Stimulated activated CD8-positive, alpha-beta memory T cell treated with anti-CD3 and anti-CD28 coated beads, Interleukin-12 subunit alpha, Interleukin-12 subunit beta, amount 100 ng/mL, for 24 hours (primary cell): ENCODE results near the gene SEMA5A.

Experiments used
- DNase-seq: peaks from one replicate; pipeline ENCODE4 v3.0.0-alpha.2; 2020; ENCODE audit errors: extremely low read depth

Gene SEMA5A

DNA sequence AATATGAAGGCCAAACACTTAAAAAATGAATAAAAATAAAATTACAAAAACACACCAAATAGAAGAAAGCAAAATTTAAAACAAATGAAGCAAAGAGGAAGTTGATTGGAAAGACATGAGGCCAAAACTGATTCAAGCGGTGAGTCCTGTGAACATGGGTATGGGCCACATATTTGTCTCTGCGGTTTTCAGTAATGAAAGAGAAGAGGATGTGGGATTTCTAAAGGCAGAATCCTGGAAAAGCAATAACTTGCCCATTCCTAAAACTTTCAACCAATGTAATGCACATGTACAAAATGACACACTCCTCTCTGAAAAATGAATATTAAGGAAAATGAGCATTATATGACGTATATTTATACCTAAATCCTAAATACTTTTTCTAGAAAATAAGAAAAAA is 263.7 kb downstream of the SEMA5A start:
- DNase-seq: no peak

GRCh38 chr5:9279774-9280173 is 266.1 kb downstream of the SEMA5A start:
- no peak for DNase-seq

DNA sequence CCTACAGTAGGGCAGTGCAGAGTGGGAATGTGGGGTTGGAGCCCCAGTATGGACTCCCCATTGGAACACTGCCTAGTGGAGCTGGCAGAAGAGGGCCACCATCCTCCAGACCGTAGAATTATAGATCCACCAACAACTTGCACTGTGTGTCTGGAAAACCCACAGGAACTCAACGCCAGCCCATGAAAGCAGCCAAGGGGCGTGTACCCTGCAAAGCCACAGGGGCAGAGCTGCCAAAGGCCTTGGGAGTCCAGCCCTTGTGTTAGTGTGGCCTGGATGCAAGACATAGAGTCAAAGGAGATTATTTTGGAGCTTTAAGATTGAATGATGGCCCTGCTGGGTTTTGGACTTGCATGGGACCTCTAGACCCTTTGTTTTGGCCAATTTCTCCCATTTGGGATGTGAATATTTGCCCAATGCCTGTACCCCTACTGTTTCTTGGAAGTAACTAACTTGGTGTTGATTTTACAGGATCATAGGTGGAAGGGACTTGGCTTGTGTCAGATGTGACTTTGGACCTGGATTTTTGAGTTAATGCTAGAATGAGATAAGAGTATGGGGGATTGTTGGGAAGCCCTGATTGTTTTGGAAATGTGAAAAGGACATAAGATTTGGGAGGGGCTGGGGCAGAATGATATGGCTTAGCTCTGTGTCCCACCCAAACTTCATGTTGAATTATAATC is 266.8 kb downstream of the SEMA5A start:
- DNase-seq: no peak

- DNase-seq: no peak
Observed at GRCh38 chr5:9269014-9269413, 276.9 kb downstream of the SEMA5A start.

GRCh38 chr5:9268226-9268625 is 277.6 kb downstream of the SEMA5A start:
- no peak for DNase-seq

GRCh38 chr5:9265441-9266287 is 280.2 kb downstream of the SEMA5A start:
- DNase-seq: no peak

DNA sequence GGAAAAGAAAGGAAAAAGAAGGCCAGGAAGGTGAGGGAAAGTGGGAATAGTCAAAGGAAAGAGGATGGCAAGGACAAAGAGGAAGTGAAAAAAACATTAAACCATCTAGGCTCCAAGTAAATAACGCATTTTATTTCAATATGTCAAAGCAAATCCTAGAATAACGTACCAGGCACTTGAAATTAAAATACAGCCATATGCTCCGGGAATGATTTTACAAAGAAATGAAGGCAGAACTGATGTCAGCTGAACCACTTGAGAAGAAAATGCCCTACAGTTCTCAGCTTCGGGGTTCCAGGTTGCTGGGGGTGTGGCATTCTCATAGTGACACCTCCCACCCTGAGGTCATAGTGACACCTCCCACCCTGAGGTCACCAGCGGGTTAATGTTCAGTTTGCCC is 281.6 kb downstream of the SEMA5A start:
- DNase-seq: no peak

DNA sequence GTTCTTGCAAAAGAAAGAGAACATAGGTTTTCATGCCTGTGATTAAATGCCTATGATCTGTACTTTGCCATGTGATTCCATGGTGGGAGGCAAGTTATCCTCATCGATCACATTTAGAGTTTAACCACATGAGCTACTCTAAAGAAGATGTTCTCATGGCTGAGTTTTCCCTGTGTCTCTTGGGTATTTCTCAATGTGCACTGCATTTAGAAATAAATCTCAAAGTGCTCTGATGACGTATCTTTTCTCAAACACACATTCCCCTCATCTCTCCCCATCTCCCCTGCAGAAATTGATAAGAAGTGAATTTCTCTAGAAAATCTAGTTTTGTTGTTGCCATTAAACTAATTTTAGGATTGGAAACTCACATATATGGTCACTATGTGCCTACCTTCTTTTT is 282.2 kb downstream of the SEMA5A start:
- DNase-seq: no peak

- DNase-seq: no peak
Observed at GRCh38 chr5:9251379-9251980, 294.4 kb downstream of the SEMA5A start.

- DNase-seq: no peak
Observed at GRCh38 chr5:9249231-9249630, 296.6 kb downstream of the SEMA5A start.

DNA sequence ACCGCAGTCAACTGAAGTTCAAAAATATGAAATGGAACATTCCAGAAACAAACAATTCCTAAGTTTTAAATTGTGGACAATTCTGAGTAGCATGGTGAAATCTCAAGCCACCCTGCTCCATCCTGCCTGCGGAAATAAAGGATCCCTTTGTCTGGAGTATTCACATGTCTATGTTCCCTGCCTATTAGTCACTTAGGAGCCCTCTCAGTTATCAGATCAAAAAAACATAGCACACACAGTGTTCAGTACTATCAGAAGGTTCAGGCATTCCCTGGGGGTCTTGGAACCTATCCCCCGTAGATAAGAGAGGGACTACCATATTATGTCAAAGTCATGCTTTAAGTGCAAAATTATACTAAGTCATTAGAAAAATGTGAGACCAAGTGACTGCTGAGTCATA is 300.8 kb downstream of the SEMA5A start:
- no peak for DNase-seq

- no peak for DNase-seq
Observed at GRCh38 chr5:9244417-9244816, 301.5 kb downstream of the SEMA5A start.

GRCh38 chr5:9241479-9242305 is 304.2 kb downstream of the SEMA5A start:
- DNase-seq: no peak

- no peak for DNase-seq
Observed at GRCh38 chr5:9240431-9240830, 305.4 kb downstream of the SEMA5A start.

DNA sequence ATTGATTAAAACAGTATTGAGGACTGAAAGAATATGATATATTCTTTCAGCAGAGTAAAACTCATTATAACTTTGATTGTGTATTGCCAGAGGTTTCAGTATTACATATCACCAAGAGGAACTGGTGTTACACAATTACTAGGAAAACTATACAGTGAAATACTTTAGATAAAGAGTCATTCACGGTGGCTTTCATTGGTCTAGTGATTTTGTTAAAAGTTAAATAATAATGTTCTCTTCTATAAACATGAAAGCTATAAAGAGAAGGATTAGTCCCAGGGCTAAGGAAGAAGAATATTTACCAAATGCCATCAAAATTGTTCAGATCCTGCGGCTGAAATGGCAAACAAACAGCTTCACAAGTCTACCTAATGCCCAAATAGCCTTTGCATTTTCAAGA is 306.2 kb downstream of the SEMA5A start:
- no peak for DNase-seq

DNA sequence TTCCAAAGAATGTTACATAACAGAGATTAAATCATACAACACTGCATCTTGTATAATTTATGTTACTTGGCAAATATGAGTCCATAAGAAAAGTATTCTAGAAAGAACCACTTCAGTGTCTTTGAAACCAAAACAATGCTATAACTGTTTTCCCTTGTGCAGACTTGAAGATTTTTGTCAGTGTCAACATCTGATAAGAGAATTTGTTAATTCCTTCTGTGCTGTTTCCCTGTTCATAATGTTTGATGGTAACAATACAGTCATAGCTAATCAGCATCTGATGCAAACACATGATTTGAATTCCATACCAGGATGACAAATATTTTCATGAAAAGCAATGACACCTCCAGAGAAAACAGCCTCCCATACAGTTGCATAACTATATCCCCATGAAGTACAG is 306.8 kb downstream of the SEMA5A start:
- no peak for DNase-seq

GRCh38 chr5:9233712-9234111 is 312.2 kb downstream of the SEMA5A start:
- no peak for DNase-seq

- no peak for DNase-seq
Observed at GRCh38 chr5:9233035-9233434, 312.8 kb downstream of the SEMA5A start.

- DNase-seq: no peak
Observed at GRCh38 chr5:9231842-9232241, 314.0 kb downstream of the SEMA5A start.

GRCh38 chr5:9230355-9230754 is 315.5 kb downstream of the SEMA5A start:
- no peak for DNase-seq

GRCh38 chr5:9226016-9226536 is 319.8 kb downstream of the SEMA5A start:
- DNase-seq: no peak
